Endothelial cell (in vitro differentiated cells): Measurements from ENCODE around the gene TLCD2. TPM values are rescaled to one million over a fixed set of nuclear protein-coding genes. Genes with fewer than 3 reads are reported as not detected.

Experiments
- DNase-seq: peaks from one replicate; pipeline ENCODE4 v3.0.0; 2021; ENCODE audit warnings: low spot score
- H3K27ac Mint-ChIP-seq: one replicate; pipeline ENCODE4 v1.8.0; 2021; ENCODE audit warnings: mixed read lengths, inconsistent platforms; ENCODE audit not compliant: unreplicated experiment
- H3K27me3 Mint-ChIP-seq: one replicate; pipeline ENCODE4 v1.8.0; 2021; ENCODE audit warnings: mild to moderate bottlenecking, moderate library complexity, mixed read lengths, inconsistent platforms; ENCODE audit not compliant: unreplicated experiment
- H3K36me3 Mint-ChIP-seq: one replicate; pipeline ENCODE4 v1.8.0; 2021; ENCODE audit warnings: mild to moderate bottlenecking, low read depth, mixed read lengths, inconsistent platforms; ENCODE audit not compliant: unreplicated experiment
- H3K4me1 Mint-ChIP-seq: one replicate; pipeline ENCODE4 v1.8.0; 2021; ENCODE audit warnings: mild to moderate bottlenecking, mixed read lengths, inconsistent platforms; ENCODE audit not compliant: unreplicated experiment
- H3K4me3 Mint-ChIP-seq: one replicate; pipeline ENCODE4 v1.8.0; 2021; ENCODE audit warnings: mild to moderate bottlenecking, mixed read lengths, inconsistent platforms; ENCODE audit not compliant: unreplicated experiment
- H3K9me3 Mint-ChIP-seq: one replicate; pipeline ENCODE4 v1.8.0; 2021; ENCODE audit warnings: mixed read lengths, inconsistent platforms; ENCODE audit not compliant: unreplicated experiment
- CTCF ChIP-seq: fragments of 200-600 bp; sonication (generic); IDR thresholded peaks from one replicate; pipeline ENCODE4 v1.5.0; 2021; ENCODE audit warnings: antibody characterized with exemption; ENCODE audit not compliant: unreplicated experiment
- total RNA-seq: library from RNA; stranded (reverse); fragmentation: NEBNext Ultra II Directional; extraction: Animal tissue kit (Norgen Biotek cat#: 25700); gene quantifications from one replicate; pipeline ENCODE4 v1.2.1, GENCODE V29; 2021; ENCODE audit not compliant: unreplicated experiment

Gene TLCD2
- total RNA-seq, 1 donor from 2014 or later: 4.4 TPM

DNA sequence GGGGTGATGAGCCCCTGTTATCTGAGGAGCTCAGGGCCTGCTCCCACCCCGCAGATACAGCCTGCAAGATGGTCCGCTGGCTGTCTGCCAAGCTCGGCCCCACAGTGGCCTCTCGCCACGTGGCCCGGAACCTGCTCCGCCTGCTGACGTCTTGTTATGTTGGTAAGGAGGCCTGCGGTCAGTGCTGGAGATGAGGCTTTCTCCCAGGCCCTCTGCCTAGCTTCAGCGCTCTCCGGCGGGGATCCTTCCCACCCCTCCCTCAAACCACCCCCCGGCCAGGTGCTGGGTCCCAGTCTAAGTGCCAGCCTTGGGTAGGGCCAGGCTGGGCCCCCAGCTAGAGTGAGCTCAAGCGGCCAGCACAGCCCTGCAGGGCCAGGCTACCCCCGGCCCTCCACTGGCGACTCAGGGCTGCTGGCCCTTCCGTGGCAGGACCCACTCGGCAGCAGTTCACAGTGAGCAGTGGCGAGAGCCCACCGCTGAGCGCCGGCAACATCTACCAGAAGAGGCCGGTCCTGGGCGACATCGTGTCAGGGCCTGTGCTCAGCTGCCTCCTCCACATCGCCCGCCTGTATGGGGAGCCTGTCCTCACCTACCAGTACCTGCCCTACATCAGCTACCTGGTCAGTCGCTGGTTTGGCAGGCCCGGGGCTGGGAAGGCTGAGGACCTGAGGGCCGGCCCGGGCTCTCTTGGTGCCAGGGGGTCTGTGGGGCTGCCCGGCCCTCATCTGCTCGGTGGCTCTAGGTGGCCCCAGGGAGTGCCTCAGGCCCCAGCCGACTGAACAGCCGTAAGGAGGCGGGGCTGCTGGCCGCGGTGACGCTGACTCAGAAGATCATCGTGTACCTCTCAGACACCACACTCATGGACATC lies 20.4 kb upstream of the TLCD2 start:
- peaks cover 2% of the 10 kb centered on the region for H3K4me1 Mint-ChIP-seq
- peaks cover 12% of the 10 kb centered on the region for H3K36me3 Mint-ChIP-seq
- no peak for TF ChIP-seq CTCF
- H3K27me3 Mint-ChIP-seq: peaks cover 8% of the 10 kb centered on the region
- H3K27ac Mint-ChIP-seq: no peak overlapping the region
- no peak for DNase-seq
- no peaks in the 10 kb centered on the region for H3K9me3 Mint-ChIP-seq
- H3K4me3 Mint-ChIP-seq: no peak overlapping the region

GRCh38 chr17:1729966-1730325 lies 19.8 kb upstream of the TLCD2 start:
- no peak for TF ChIP-seq CTCF
- no peak for DNase-seq
- no peak overlapping the region for H3K27ac Mint-ChIP-seq
- peaks cover 8% of the 10 kb centered on the region for H3K27me3 Mint-ChIP-seq
- H3K36me3 Mint-ChIP-seq: peaks cover 12% of the 10 kb centered on the region
- peaks cover 3% of the 10 kb centered on the region for H3K4me1 Mint-ChIP-seq
- peak overlapping the region; percentile 44 for H3K4me3 Mint-ChIP-seq
- no peaks in the 10 kb centered on the region for H3K9me3 Mint-ChIP-seq

DNA sequence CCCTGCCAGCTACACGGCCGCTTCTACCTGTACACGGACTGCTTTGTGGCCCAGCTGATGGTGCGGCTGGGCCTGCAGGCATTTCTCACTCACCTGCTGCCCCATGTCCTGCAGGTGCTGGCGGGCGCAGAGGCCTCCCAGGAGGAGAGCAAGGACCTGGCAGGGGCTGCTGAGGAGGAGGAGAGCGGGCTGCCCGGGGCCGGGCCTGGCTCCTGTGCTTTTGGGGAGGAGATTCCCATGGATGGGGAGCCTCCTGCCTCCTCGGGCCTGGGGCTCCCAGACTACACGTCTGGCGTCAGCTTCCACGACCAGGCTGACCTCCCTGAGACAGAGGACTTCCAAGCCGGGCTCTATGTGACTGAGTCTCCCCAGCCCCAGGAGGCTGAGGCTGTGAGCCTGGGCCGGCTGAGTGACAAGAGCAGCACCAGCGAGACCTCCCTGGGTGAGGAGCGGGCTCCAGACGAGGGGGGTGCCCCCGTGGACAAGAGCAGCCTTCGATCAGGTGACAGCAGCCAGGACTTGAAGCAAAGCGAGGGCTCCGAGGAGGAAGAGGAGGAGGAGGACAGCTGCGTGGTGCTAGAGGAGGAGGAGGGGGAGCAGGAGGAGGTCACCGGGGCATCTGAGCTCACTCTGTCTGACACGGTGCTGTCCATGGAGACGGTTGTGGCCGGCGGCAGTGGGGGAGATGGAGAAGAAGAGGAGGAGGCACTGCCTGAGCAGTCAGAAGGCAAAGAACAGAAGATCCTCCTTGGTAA lies 17.9 kb upstream of the TLCD2 start:
- H3K27ac Mint-ChIP-seq: no peak overlapping the region

GRCh38 chr17:1727258-1727789 lies 17.1 kb upstream of the TLCD2 start:
- Mint-ChIP-seq H3K27me3 (peaks cover 10% of the 10 kb centered on the region), H3K4me3 (no peak overlapping the region), H3K9me3 (no peaks in the 10 kb centered on the region), H3K27ac (no peak overlapping the region), H3K36me3 (peaks cover 8% of the 10 kb centered on the region), H3K4me1 (peaks cover 7% of the 10 kb centered on the region)
- TF ChIP-seq CTCF: no peak
- DNase-seq: no peak

More for the DNA sequence above, 17.9 kb upstream of the TLCD2 start:
- Mint-ChIP-seq H3K4me3 (no peak overlapping the region), H3K9me3 (no peaks in the 10 kb centered on the region), H3K27me3 (peaks cover 10% of the 10 kb centered on the region), H3K36me3 (peaks cover 8% of the 10 kb centered on the region), H3K4me1 (peaks cover 4% of the 10 kb centered on the region)
- no peak for TF ChIP-seq CTCF
- no peak for DNase-seq
